ENCODE measurements around the gene WWTR1. TPM values are rescaled to one million over a fixed set of nuclear protein-coding genes. Genes with fewer than 3 reads are reported as not detected.

WWTR1 gene
- total RNA-seq, 6 experiments from 2014 or later, result 10.6 to 19.7 (median 15.3) TPM

DNA sequence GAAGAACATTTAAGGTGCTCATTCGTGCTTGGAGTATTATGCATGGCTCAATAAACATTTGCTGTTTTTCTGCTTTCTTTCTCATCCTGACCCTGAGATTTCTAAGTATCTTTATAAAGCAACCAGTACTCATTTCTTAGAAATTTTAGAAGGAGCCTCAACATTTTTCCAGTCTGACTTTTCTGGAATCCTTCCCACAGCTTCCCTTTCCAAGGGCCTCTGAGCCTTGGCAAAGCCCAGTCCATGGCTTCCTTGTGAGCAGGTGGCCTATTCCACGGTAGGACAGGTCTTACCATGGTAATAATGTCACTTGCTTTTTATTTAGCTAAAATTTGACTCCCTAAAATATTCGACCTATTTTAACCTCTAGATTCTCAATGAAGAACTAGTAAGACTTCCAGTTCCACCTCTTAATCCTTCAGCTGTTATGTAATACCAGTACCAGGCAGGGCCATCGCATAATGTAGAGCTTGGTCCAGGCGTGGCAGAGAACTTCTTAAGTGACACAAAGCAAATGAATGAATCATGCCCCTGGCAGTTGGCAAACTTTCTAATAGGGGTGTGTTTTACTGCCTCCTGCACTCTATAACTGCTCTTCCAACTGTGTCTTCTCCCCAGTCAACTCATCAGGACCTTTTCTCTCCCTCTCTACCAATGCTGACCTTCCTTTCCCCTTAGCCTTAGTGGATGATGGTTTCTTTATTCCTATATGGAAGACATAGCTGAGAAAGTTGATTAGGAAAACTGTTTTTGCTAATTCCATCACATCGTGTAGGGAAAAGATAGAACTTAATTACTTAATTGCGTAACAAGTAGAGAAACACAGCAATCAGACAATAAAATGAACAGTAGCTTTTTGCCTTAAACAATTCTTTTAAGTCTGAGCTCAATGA lies 184.2 kb downstream of the WWTR1 start:
- Histone ChIP-seq H3K27ac (peak overlapping the region; percentile 73 to 98 (median 93)), H3K4me1 (peaks cover 0 to 34% (median 12%) of the 10 kb centered on the region in 4 donors), H3K36me3 (no peaks in the 10 kb centered on the region), H3K9me3 (no peaks in the 10 kb centered on the region), H3K27me3 (no peaks in the 10 kb centered on the region), H3K4me3 (peak overlapping the region in 1 of 3 donors; percentile 5)
- peak; percentile 11 for TF ChIP-seq POLR2A (IDR thresholded peaks at IDR 0.05)
- TF ChIP-seq, protein P1, sequence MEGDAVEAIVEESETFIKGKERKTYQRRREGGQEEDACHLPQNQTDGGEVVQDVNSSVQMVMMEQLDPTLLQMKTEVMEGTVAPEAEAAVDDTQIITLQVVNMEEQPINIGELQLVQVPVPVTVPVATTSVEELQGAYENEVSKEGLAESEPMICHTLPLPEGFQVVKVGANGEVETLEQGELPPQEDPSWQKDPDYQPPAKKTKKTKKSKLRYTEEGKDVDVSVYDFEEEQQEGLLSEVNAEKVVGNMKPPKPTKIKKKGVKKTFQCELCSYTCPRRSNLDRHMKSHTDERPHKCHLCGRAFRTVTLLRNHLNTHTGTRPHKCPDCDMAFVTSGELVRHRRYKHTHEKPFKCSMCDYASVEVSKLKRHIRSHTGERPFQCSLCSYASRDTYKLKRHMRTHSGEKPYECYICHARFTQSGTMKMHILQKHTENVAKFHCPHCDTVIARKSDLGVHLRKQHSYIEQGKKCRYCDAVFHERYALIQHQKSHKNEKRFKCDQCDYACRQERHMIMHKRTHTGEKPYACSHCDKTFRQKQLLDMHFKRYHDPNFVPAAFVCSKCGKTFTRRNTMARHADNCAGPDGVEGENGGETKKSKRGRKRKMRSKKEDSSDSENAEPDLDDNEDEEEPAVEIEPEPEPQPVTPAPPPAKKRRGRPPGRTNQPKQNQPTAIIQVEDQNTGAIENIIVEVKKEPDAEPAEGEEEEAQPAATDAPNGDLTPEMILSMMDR (IDR thresholded peaks at IDR 0.05), result no peak
- peak in 1 of 3 donors; percentile 31 for DNase-seq
- ATAC-seq, result peak; percentile 55 to 62 (median 58)
- intact Hi-C loops (cut with DNase I), result loop anchor here (5.0 to 10.0 kb wide), 2 partner anchors 71 to 79 kb away; no protein-coding TSS in a partner anchor
- 21% methylated on average over 7 of the region's 7 CpGs for WGBS (ENCODE audit: insufficient coverage, low coverage, low lambda C conversion rate, missing lambda C conversion rate)

DNA sequence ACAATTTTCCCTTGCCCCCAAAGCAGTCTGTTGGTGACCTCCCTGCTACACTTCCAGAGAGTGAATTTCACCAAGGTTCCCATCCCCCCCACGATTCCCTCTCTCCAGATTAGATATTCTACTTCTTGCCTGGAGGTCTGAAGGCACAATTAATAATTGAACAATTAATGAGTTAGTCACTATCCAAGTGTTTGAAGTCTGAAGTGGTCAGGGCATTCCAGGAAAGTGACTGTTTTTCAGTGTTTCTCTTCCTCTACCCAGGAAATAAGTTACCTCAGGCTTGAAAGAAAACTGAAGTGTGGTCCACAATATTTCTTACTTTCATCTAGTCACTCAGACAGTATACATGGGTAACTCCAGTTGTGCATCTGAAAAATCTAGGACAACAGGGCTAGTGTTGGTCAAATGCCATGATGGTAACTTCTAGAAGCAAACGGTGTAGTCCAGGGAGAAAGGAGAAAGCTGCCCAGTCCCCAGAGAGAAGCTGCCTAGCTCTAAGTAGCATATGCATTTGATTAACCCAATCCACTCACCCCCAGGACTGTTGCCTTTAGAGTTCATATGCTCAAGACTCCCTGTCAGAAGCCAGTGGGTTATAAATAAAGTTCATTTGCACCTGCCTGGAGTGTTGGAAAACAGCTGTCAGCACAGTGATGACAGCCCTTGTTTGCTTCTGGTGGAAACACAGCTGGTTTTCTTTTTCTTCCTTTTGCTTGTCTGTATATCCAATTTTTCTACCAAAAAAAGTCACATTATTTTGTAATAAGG lies 185.6 kb downstream of the WWTR1 start:
- no peaks in the 10 kb centered on the region for H3K36me3 ChIP-seq
- no peaks in the 10 kb centered on the region for H3K9me3 ChIP-seq
- no peak overlapping the region for H3K4me3 ChIP-seq
- intact Hi-C loops (cut with DNase I), result loop anchor here (5.0 to 10.0 kb wide), 2 partner anchors 70 to 77 kb away; no protein-coding TSS in a partner anchor
- TF ChIP-seq POLR2A (IDR thresholded peaks at IDR 0.05), result no peak
- TF ChIP-seq, protein P1 (IDR thresholded peaks at IDR 0.05), result no peak
- ATAC-seq, result no peak
- DNase-seq, result no peak
- no peaks in the 10 kb centered on the region for H3K27me3 ChIP-seq
- 50% methylated on average over 2 of the region's 2 CpGs for WGBS (ENCODE audit: insufficient coverage, low coverage, low lambda C conversion rate, missing lambda C conversion rate)
- peak overlapping the region in 1 of 3 donors; percentile 13 for H3K27ac ChIP-seq
- H3K4me1 ChIP-seq, result peaks cover 0 to 41% (median 16%) of the 10 kb centered on the region in 4 donors

DNA sequence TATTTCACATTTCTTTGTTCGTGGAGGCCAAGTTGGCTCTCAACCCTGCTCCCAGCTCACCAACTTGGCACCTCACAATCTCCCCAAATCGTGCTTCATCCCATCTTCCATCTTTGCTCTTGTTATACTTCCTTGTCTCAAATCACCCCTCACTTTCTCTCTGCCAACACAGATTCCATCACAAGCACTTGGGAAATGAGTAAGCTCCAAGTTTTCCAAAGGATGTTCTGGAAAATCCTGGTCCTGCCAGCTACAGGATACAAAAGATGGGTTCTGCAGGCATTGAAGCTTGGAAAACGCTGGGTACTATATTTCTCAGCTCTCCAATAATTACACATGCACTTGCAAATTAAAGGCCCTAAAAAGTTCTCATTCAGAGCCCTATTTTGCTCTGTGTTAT lies 187.4 kb downstream of the WWTR1 start:
- Histone ChIP-seq H3K9me3 (no peaks in the 10 kb centered on the region), H3K4me3 (no peak overlapping the region), H3K36me3 (no peaks in the 10 kb centered on the region), H3K27ac (peak overlapping the region in 1 of 3 donors; percentile 12), H3K4me1 (peaks cover 0 to 46% (median 17%) of the 10 kb centered on the region in 4 donors), H3K27me3 (no peaks in the 10 kb centered on the region)
- 71% methylated on average over 3 of the region's 3 CpGs for WGBS (ENCODE audit: insufficient coverage, low coverage, low lambda C conversion rate, missing lambda C conversion rate)
- intact Hi-C loops (cut with DNase I), result loop anchor here (5.0 to 10.0 kb wide), 2 partner anchors 68 to 76 kb away; no protein-coding TSS in a partner anchor
- ATAC-seq (no peak), DNase-seq (no peak)
- TF ChIP-seq, protein P1 (IDR thresholded peaks at IDR 0.05), result no peak
- no peak for TF ChIP-seq POLR2A (IDR thresholded peaks at IDR 0.05)

DNA sequence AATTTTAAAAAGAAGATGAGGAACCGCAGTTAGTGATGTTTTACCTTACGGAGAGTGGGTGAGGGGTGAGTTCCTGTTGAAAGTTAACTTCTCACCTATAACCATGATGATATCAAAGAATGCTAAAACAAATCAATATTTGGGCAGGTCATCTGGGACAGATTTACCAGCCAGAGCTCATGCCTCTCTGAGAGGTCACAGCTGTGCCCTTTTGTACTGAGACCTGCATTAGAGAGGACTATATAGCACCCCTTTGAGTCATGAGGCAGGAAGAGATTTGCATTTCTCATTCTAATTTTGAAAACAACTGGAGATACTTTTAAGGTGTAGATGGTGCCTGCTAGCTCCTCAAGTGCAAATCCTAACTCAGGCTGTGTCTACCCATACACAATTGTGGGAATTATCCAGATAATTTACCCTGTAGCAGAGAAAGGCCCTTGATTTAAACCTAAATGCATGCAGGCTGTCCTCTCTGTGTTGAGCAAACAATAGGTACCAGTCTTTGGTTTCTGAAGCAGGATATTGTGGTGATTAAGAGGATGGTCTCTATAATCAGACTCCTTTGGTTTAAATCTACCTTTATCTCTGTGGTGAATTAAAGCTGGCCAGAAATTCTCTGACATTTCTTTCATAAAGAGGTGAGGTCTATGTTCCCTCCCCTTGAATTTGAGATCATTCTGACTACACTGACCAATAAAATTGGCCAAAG lies 189.2 kb downstream of the WWTR1 start:
- peak in 2 of 3 donors; percentile 31 to 83 for DNase-seq
- 14% methylated on average over 2 of the region's 2 CpGs for WGBS (ENCODE audit: insufficient coverage, low coverage, low lambda C conversion rate, missing lambda C conversion rate)
- H3K4me1 ChIP-seq, result peaks cover 0 to 41% (median 16%) of the 10 kb centered on the region in 4 donors
- TF ChIP-seq, protein P1 (IDR thresholded peaks at IDR 0.05), result no peak
- TF ChIP-seq POLR2A (IDR thresholded peaks at IDR 0.05), result peak; percentile 65
- intact Hi-C loops (cut with DNase I), result no loop called here
- no peaks in the 10 kb centered on the region for H3K27me3 ChIP-seq
- H3K9me3 ChIP-seq, result no peaks in the 10 kb centered on the region
- H3K36me3 ChIP-seq, result no peaks in the 10 kb centered on the region
- H3K4me3 ChIP-seq, result no peak overlapping the region
- H3K27ac ChIP-seq, result peak overlapping the region; percentile 86 to 97 (median 93)
- ATAC-seq, result peak; percentile 92 to 98 (median 94)

All from right lobe of liver (tissue), 6 donors.